ENCODE data around the gene MRPL37.

MRPL37 gene

DNA sequence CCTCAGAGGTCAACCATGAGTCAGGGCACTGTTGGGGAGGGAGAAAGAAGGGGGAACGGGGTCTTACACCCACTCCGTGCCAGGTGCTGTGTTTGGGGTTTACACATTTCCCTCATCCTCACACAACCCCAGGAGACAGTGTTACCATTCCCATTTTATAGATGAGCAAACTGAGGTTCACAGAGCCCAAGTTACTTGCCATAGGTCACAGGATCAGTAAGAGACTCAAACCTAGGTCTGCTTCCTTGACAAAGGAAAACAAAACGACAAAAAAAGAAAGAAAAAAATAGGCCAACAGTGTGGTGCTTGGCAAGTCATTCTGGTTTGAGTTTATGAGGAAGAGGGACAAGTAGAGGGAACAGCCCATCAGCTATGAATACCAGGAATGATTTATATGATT is 30.9 kb upstream of the MRPL37 start:
- no peak overlapping the region for H3K27ac ChIP-seq
- DNase-seq = no peak
- H3K27me3 ChIP-seq (ENCODE audit: insufficient read depth, low read depth, severe bottlenecking) = no peaks in the 10 kb centered on the region
- no peaks in the 10 kb centered on the region for H3K9me3 ChIP-seq (ENCODE audit: severe bottlenecking)
- H3K36me3 ChIP-seq = no peaks in the 10 kb centered on the region
- TF ChIP-seq, protein P1, sequence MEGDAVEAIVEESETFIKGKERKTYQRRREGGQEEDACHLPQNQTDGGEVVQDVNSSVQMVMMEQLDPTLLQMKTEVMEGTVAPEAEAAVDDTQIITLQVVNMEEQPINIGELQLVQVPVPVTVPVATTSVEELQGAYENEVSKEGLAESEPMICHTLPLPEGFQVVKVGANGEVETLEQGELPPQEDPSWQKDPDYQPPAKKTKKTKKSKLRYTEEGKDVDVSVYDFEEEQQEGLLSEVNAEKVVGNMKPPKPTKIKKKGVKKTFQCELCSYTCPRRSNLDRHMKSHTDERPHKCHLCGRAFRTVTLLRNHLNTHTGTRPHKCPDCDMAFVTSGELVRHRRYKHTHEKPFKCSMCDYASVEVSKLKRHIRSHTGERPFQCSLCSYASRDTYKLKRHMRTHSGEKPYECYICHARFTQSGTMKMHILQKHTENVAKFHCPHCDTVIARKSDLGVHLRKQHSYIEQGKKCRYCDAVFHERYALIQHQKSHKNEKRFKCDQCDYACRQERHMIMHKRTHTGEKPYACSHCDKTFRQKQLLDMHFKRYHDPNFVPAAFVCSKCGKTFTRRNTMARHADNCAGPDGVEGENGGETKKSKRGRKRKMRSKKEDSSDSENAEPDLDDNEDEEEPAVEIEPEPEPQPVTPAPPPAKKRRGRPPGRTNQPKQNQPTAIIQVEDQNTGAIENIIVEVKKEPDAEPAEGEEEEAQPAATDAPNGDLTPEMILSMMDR (IDR thresholded peaks at IDR 0.05; ENCODE audit: low read depth, low read length) = no peak
- H3K4me3 ChIP-seq (ENCODE audit: low read depth, low read length) = no peak overlapping the region

DNA sequence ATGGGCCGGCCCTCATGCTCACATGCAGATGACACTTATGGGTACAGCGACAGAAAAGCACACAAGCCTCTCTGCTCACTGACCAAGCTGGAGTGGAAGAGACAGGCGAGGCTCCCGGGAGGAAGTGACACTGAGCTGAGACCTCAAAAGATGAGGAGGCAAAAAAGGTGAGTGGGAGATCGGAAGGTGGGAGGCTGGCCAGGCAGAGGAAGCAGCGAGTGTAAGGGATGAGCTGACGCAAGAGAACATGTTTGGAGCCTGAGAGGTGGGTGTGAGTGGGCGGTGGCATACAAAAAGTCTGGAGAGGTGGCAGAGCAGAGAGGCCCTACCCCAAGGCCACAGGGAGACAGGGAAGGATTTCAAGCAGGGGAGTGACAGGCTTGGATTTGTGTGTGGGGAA is 29.0 kb upstream of the MRPL37 start:
- DNase-seq = no peak
- H3K36me3 ChIP-seq = no peaks in the 10 kb centered on the region
- H3K27me3 ChIP-seq (ENCODE audit: insufficient read depth, low read depth, severe bottlenecking) = no peaks in the 10 kb centered on the region
- TF ChIP-seq, protein P1 (IDR thresholded peaks at IDR 0.05; ENCODE audit: low read depth, low read length) = no peak
- no peaks in the 10 kb centered on the region for H3K9me3 ChIP-seq (ENCODE audit: severe bottlenecking)
- H3K4me3 ChIP-seq (ENCODE audit: low read depth, low read length) = no peak overlapping the region
- no peak overlapping the region for H3K27ac ChIP-seq

DNA sequence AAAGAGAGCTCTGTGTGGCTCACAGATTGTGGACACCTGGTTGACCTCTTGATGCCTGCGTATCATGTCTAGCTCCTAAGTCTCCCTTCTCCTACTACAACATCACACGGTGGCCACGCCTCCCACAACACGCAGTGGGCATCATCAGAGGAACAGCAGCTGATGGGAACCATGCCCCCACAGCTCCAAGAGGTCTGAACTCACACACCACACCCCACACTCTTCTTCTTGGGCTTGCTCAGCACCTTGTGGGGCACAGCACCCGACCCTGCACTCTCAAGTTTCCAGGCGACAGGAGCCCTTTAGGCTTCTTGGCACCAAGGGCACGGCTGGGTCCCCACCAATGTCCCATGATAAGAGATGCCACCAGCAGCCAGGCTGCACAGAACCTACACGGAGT is 28.4 kb upstream of the MRPL37 start:
- DNase-seq = no peak
- no peak overlapping the region for H3K4me3 ChIP-seq (ENCODE audit: low read depth, low read length)
- TF ChIP-seq, protein P1 (IDR thresholded peaks at IDR 0.05; ENCODE audit: low read depth, low read length) = no peak
- H3K36me3 ChIP-seq = no peaks in the 10 kb centered on the region
- H3K27me3 ChIP-seq (ENCODE audit: insufficient read depth, low read depth, severe bottlenecking) = no peaks in the 10 kb centered on the region
- no peaks in the 10 kb centered on the region for H3K9me3 ChIP-seq (ENCODE audit: severe bottlenecking)
- no peak overlapping the region for H3K27ac ChIP-seq

DNA sequence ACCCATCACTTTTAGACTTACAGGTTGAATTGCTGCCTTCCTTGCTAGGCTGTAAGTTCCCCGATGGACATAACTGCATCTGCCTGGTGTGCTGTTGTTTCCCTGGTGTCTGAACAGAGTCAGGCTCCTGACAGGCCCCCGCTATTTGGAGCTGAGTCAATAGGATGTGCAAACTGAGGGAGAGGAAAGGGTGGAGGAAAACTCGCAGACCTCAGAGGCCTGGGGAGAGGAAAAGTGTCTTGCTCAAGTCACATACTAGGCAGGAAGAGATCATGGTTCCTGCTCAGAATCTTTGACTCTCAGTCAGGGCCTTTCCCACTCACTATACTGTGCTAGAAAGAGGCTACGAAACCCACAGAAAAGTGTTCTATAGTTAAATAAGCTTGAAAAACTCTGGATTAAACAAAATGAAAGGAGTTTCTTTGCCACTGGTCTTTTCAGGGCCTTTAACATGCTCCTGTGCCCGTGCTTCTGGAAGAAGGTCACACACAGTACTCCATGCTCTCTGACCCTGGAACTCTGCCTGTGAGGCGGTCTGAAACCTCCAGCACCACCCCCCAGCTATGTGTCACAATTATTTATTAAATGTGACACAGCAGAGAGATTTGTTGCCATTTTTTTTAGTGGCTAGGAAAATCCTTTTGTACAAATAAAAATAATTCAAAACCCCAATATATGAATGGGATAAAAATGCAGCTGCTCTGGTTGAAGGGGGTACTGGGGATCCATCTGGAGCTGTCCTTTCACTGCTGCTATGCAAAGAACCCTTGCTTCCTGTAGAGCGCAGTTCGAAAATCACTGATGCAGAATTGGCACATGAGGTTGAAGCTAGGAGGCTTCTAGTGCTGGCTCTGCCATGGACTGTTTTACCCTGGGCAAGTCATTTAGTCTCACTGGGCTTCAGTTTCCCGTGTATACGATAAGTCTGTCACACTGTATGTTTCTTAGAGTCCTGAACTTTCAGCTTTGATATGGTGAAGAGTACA is 27.1 kb upstream of the MRPL37 start:
- Histone ChIP-seq H3K36me3 (no peaks in the 10 kb centered on the region), H3K27ac (no peak overlapping the region), H3K9me3 (ENCODE audit: severe bottlenecking) (no peaks in the 10 kb centered on the region), H3K27me3 (ENCODE audit: insufficient read depth, low read depth, severe bottlenecking) (no peaks in the 10 kb centered on the region), H3K4me3 (ENCODE audit: low read depth, low read length) (no peak overlapping the region)
- DNase-seq = no peak
- TF ChIP-seq, protein P1 (IDR thresholded peaks at IDR 0.05; ENCODE audit: low read depth, low read length) = no peak

DNA sequence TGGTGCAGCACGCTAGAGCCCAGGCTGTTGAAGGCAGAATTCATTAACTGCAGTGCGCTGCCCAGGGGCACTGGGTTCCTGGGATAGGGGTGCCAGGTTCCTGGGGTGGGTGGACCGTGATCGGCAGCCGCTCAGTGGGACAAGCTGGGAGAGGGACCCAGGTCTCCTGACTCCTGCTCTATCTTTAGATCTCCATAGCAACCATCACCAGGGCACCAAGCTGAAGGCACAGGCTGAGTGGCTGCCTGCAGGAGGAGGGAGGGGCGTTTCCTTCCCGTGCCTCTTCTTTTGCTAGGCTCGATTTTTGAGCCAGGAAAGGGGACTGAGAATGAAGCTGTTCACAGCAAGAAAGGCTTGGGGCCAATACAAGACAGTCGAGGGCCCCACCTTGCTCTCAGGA is 26.3 kb upstream of the MRPL37 start:
- no peak for DNase-seq
- TF ChIP-seq, protein P1 (IDR thresholded peaks at IDR 0.05; ENCODE audit: low read depth, low read length) = no peak
- no peak overlapping the region for H3K4me3 ChIP-seq (ENCODE audit: low read depth, low read length)
- no peaks in the 10 kb centered on the region for H3K27me3 ChIP-seq (ENCODE audit: insufficient read depth, low read depth, severe bottlenecking)
- no peaks in the 10 kb centered on the region for H3K9me3 ChIP-seq (ENCODE audit: severe bottlenecking)
- H3K36me3 ChIP-seq = no peaks in the 10 kb centered on the region
- no peak overlapping the region for H3K27ac ChIP-seq
